H1 (cell line): ENCODE data around the gene TMEM273. TPM values are rescaled to one million over a fixed set of nuclear protein-coding genes. Genes with fewer than 3 reads are reported as not detected.

Source experiments
- CTCF ChIA-PET: fragments of 300-600 bp; sonication (Branson Sonifier 250); formaldehyde crosslinking; loops from one replicate; lab custom pipeline; 2021; ENCODE audit not compliant: partially characterized antibody; lab: Charles Lee
- POLR2A ChIA-PET: fragments of 300-600 bp; sonication (Branson Sonifier 250); formaldehyde crosslinking; loops from one replicate; lab custom pipeline; 2021; ENCODE audit warnings: inconsistent platforms; ENCODE audit not compliant: partially characterized antibody; lab: Charles Lee
- DNase-seq, 2 experiments: peaks; one replicate each; pipeline versions ENCODE4 v3.0.0 to v3.0.0-alpha.2; 2010 to 2022; ENCODE audit warnings: low spot score in 2 of 2, low read depth in 1 of 2, mixed read lengths in 1 of 2
- FAIRE-seq: peaks from 2 replicates; lab custom pipeline; 2011; peaks lifted over from hg19 to GRCh38; lab: Jason Lieb, UNC
- H2AFZ ChIP-seq: 2 replicates; pipeline ENCODE4 v1.8.1; 2012; ENCODE audit warnings: low read length, inconsistent platforms
- H2AK5ac ChIP-seq: 2 replicates; pipeline ENCODE4 v1.6.1; 2013; ENCODE audit warnings: low read depth, low read length
- H2BK120ac ChIP-seq: replicated peaks from 2 replicates; pipeline ENCODE3; 2013; ENCODE audit warnings: low read depth, low read length, inconsistent platforms
- H2BK12ac ChIP-seq: 2 replicates; pipeline ENCODE4 v1.6.1; 2013; ENCODE audit warnings: low read depth, low read length
- H2BK15ac ChIP-seq: 2 replicates; pipeline ENCODE4 v1.6.1; 2013; ENCODE audit warnings: low read length
- H2BK20ac ChIP-seq: 2 replicates; pipeline ENCODE4 v1.6.1; 2013; ENCODE audit warnings: low read length
- H2BK5ac ChIP-seq: 2 replicates; pipeline ENCODE4 v1.6.1; 2013; ENCODE audit warnings: low read depth, low read length
- H3K14ac ChIP-seq: 2 replicates; pipeline ENCODE4 v1.6.1; 2013; ENCODE audit warnings: inconsistent platforms; ENCODE audit not compliant: insufficient read length
- H3K18ac ChIP-seq: 2 replicates; pipeline ENCODE4 v1.6.1; 2013; ENCODE audit warnings: low read length; ENCODE audit errors: extremely low read depth
- H3K23ac ChIP-seq: 2 replicates; pipeline ENCODE4 v1.6.1; 2013; ENCODE audit warnings: inconsistent platforms; ENCODE audit not compliant: insufficient read length
- H3K23me2 ChIP-seq: 2 replicates; pipeline ENCODE4 v1.6.1; 2013; ENCODE audit warnings: low read depth, low read length
- H3K27ac ChIP-seq: 2 replicates; pipeline ENCODE4 v1.6.1; 2011; ENCODE audit warnings: low read depth, low read length, inconsistent platforms
- H3K27me3 ChIP-seq, 4 experiments: replicated peaks in 1 of 4; 1 replicate in 1 of 4; 2 replicates in 3 of 4; pipeline versions ENCODE4 v1.6.1 to v1.8.1; 2011 to 2013; ENCODE audit warnings: low read length in 3 of 4, mild to moderate bottlenecking in 3 of 4, inconsistent platforms in 2 of 4, mixed read lengths in 2 of 4, moderate library complexity in 1 of 4; ENCODE audit not compliant: control insufficient read depth in 3 of 4, insufficient read depth in 3 of 4; ENCODE audit errors: extremely low read depth in 1 of 4
- H3K36me3 ChIP-seq, 4 experiments: 2 replicates each; pipeline versions ENCODE4 v1.6.1 to v1.8.1; 2011 to 2013; ENCODE audit warnings: mild to moderate bottlenecking in 4 of 4, low read length in 3 of 4, moderate library complexity in 2 of 4, control low read depth in 1 of 4, inconsistent platforms in 1 of 4; ENCODE audit not compliant: insufficient read depth in 4 of 4, control insufficient read depth in 2 of 4
- H3K4ac ChIP-seq: replicated peaks from 2 replicates; pipeline ENCODE3; 2013; ENCODE audit warnings: low read length, low read depth, mixed read lengths, inconsistent platforms; ENCODE audit not compliant: insufficient read length
- H3K4me1 ChIP-seq, 4 experiments: replicated peaks in 1 of 4; 1 replicate in 1 of 4; 2 replicates in 3 of 4; pipeline versions ENCODE4 v1.6.1 to v1.8.1; 2011 to 2013; ENCODE audit warnings: low read length in 3 of 4, inconsistent platforms in 2 of 4, mixed read lengths in 1 of 4; ENCODE audit not compliant: insufficient read depth in 4 of 4, control insufficient read depth in 3 of 4
- H3K4me2 ChIP-seq, 2 experiments: 2 replicates each; pipeline versions ENCODE4 v1.6.1 to v1.8.1; 2011 to 2013; ENCODE audit warnings: low read depth in 2 of 2, low read length in 2 of 2, control low read depth in 1 of 2, inconsistent platforms in 1 of 2, mild to moderate bottlenecking in 1 of 2; ENCODE audit not compliant: insufficient read depth in 1 of 2
- H3K4me3 ChIP-seq, 4 experiments: fragments of 200-600, 300-600 bp in 1 of 4; sonication (generic), shearing (Covaris generic), sonication (Bioruptor Twin) in 1 of 4; 2 replicates each; pipeline versions ENCODE4 v1.5.1 to v1.8.1; 2011 to 2016; ENCODE audit warnings: low read length in 4 of 4, low read depth in 3 of 4, control low read depth in 2 of 4, inconsistent platforms in 2 of 4, mild to moderate bottlenecking in 2 of 4, mixed read lengths in 1 of 4, moderate library complexity in 1 of 4; ENCODE audit not compliant: insufficient read depth in 2 of 4; ENCODE audit errors: extremely low read depth in 1 of 4
- H3K56ac ChIP-seq: replicated peaks from 2 replicates; pipeline ENCODE3; 2013; ENCODE audit warnings: low read depth, mild to moderate bottlenecking, mixed read lengths, low read length, inconsistent platforms; ENCODE audit not compliant: insufficient read length
- H3K79me1 ChIP-seq: 2 replicates; pipeline ENCODE4 v1.6.1; 2013; ENCODE audit warnings: low read depth, low read length, control low read depth
- H3K79me2 ChIP-seq, 2 experiments: 2 replicates each; pipeline versions ENCODE4 v1.6.1 to v1.8.1; 2012 to 2013; ENCODE audit warnings: low read length in 2 of 2, mild to moderate bottlenecking in 2 of 2, inconsistent platforms in 1 of 2; ENCODE audit not compliant: insufficient read depth in 2 of 2, control insufficient read depth in 1 of 2
- H3K9ac ChIP-seq, 4 experiments: replicated peaks in 1 of 4; 1 replicate in 1 of 4; 2 replicates in 3 of 4; pipeline versions ENCODE4 v1.6.1 to v1.8.1; 2011 to 2013; ENCODE audit warnings: low read depth in 3 of 4, low read length in 3 of 4, control low read depth in 2 of 4, mild to moderate bottlenecking in 2 of 4, moderate library complexity in 2 of 4, inconsistent platforms in 1 of 4; ENCODE audit errors: extremely low read depth in 1 of 4
- H3K9me3 ChIP-seq, 2 experiments: 2 replicates each; pipeline versions ENCODE4 v1.6.1 to v1.8.1; 2012 to 2013; ENCODE audit warnings: mild to moderate bottlenecking in 2 of 2, moderate library complexity in 2 of 2, control low read depth in 1 of 2, inconsistent platforms in 1 of 2, low read depth in 1 of 2, low read length in 1 of 2, mixed read lengths in 1 of 2; ENCODE audit not compliant: insufficient read depth in 2 of 2
- H4K20me1 ChIP-seq, 2 experiments: replicated peaks in 1 of 2; 2 replicates each; pipeline versions ENCODE3 to v1.8.1; 2011 to 2013; ENCODE audit warnings: inconsistent platforms in 2 of 2, low read length in 2 of 2, mild to moderate bottlenecking in 1 of 2; ENCODE audit not compliant: insufficient read depth in 2 of 2, control insufficient read depth in 1 of 2
- H4K5ac ChIP-seq: 2 replicates; pipeline ENCODE4 v1.6.1; 2013; ENCODE audit warnings: low read length, low read depth, mixed read lengths, inconsistent platforms; ENCODE audit not compliant: insufficient read length
- H4K8ac ChIP-seq: 2 replicates; pipeline ENCODE4 v1.8.0; 2013; ENCODE audit warnings: mild to moderate bottlenecking, moderate library complexity, low read length, inconsistent platforms; ENCODE audit not compliant: insufficient read depth; ENCODE audit errors: extremely low read depth
- H4K91ac ChIP-seq: replicated peaks from 2 replicates; pipeline ENCODE3; 2013; ENCODE audit warnings: low read length, mixed read lengths, inconsistent platforms; ENCODE audit not compliant: insufficient read length
- GTF2F1 ChIP-seq: IDR thresholded peaks from 2 replicates; pipeline ENCODE4 v1.6.1; 2012; ENCODE audit warnings: low read depth, low read length, improper control_type of control experiment, borderline replicate concordance
- RBBP5 ChIP-seq: IDR thresholded peaks from 2 replicates; pipeline ENCODE4 v1.7.1; 2012; ENCODE audit warnings: low read depth, mild to moderate bottlenecking, inconsistent platforms, low read length, moderate library complexity, borderline replicate concordance
- SIN3A ChIP-seq, 2 experiments: IDR thresholded peaks in 1 of 2; conservative IDR thresholded peaks in 1 of 2; 2 replicates each; pipeline ENCODE4 v1.6.1; 2011 to 2012; ENCODE audit warnings: low read length in 2 of 2, improper control_type of control experiment in 1 of 2, low read depth in 1 of 2, mild to moderate bottlenecking in 1 of 2
- TCF12 ChIP-seq: IDR thresholded peaks from 2 replicates; pipeline ENCODE4 v1.6.1; 2011; ENCODE audit warnings: low read depth, mild to moderate bottlenecking, low read length
- WGBS, 2 experiments: shearing (Covaris generic) in 1 of 2; methylation state at CpG; one replicate each; pipeline versions ENCODE4 v1.1.6 to v1.1.7; 2013 to 2015; ENCODE audit warnings: low lambda C conversion rate in 2 of 2, mixed read lengths in 2 of 2, inconsistent platforms in 1 of 2, low coverage in 1 of 2, missing lambda C conversion rate in 1 of 2; ENCODE audit not compliant: insufficient replicate concordance in 2 of 2, insufficient coverage in 1 of 2, insufficient read length in 1 of 2; ENCODE audit errors: extremely low coverage in 1 of 2, missing lambda C conversion rate in 1 of 2; 5-methylcytosine and 5-hydroxymethylcytosine counted together
- polyA plus RNA-seq, 7 experiments: library from polyadenylated mRNA; depleted of rRNA in 3 of 7; stranded (reverse) in 5 of 7; unstranded in 2 of 7; fragments of >200 nt in 5 of 7; fragments of 200-250 nt in 2 of 7; gene quantifications; 1 replicate in 5 of 7; 2 replicates in 1 of 7; 4 replicates in 1 of 7; pipeline versions ENCODE4 v1.2.1 to v1.2.3, GENCODE V29; 2011 to 2013; ENCODE audit warnings: missing spikeins in 2 of 7, mixed read lengths in 2 of 7
- total RNA-seq: library from RNA; stranded (reverse); fragmentation: NEBNext Ultra II Directional; extraction: Animal tissue kit (Norgen Biotek cat#: 25700); gene quantifications from 2 replicates; pipeline ENCODE4 v1.2.1, GENCODE V29; 2021

TMEM273 gene
- total and polyA plus RNA-seq, 2 of the 8 experiments (the other 6 are each of a cell fraction or from before 2014, with no cell fraction given), result not detected

DNA sequence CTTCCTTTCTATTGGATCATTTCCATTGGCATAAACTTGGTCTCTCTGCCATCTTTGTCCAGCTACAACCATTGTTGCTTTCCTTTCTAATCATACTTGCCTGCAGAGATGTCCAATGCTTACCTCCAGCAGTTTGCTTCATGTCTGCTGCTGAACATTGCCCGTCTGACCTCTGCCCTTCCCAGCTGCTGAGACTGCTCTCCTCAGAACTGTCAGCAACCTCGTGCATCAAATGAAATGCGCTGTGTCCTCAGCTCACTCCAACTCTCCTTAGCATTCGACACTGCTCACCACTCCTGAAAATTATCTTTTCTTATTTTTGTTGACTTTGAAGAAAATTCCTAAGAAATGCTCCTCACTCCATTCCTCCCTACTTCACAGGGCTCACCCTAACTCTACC, 59.3 kb downstream of the TMEM273 start:
- Histone ChIP-seq H3K79me1 (no peaks in the 10 kb centered on the region), H2BK120ac (no peak overlapping the region), H3K4me3 (no peak overlapping the region), H3K23me2 (no peaks in the 10 kb centered on the region), H3K9me3 (0 out of 4 replicates have a peak, but pooled peaks cover 0 to 2% of the 10 kb centered on the region in 2 experiments), H4K8ac (no peak overlapping the region), H2BK15ac (no peak overlapping the region), H4K20me1 (no peaks in the 10 kb centered on the region), H3K36me3 (no peaks in the 10 kb centered on the region), H3K4me2 (no peak overlapping the region), H2BK5ac (no peak overlapping the region), H3K14ac (no peak overlapping the region), H3K4ac (no peak overlapping the region), H3K79me2 (no peaks in the 10 kb centered on the region), H4K91ac (no peak overlapping the region), H2BK12ac (no peak overlapping the region), H2BK20ac (no peak overlapping the region), H4K5ac (no peak overlapping the region), H3K27ac (no peak overlapping the region)
- POLR2A ChIA-PET, result no interaction called here
- TF ChIP-seq RBBP5 (no peak), SIN3A (conservative IDR thresholded peaks at IDR 0.05 in 1 of 2, IDR thresholded peaks at IDR 0.05 in 1 of 2; ENCODE audit: low read depth in 1 of 2, low read length in 2 of 2) (no peak), TCF12 (no peak), GTF2F1 (no peak)
- TF ChIP-seq, all 59 proteins: peak for 0
- Histone ChIP-seq H2AFZ (no peak overlapping the region), H3K4me1 (no peaks in the 10 kb centered on the region), H3K18ac (no peak overlapping the region), H3K23ac (no peak overlapping the region), H3K9ac (no peak overlapping the region), H3K56ac (no peak overlapping the region), H3K27me3 (no peaks in the 10 kb centered on the region), H2AK5ac (no peak overlapping the region)
- CTCF ChIA-PET, result no interaction called here
- DNase-seq (no peak), FAIRE-seq (no peak)
- WGBS, 2 experiments, result 89% methylated on average over 4 of the region's 4 CpGs; no CpG with 5 or more reads in 1 of the 2 experiments
